ENCODE data around the gene CYFIP1. TPM values are rescaled to one million over a fixed set of nuclear protein-coding genes. Genes with fewer than 3 reads are reported as not detected.
A peak's percentile ranks its signal among the peaks of the same experiment; 100 is the strongest.

Gene CYFIP1
- total and polyA plus RNA-seq, 2 donors (not counting 1 experiment from before 2014, with no cell fraction given): 59.4 to 102 TPM

- H3K27me3 ChIP-seq (ENCODE audit: control insufficient read depth, insufficient read depth, low read length): no peaks in the 10 kb centered on the region
- H2AFZ ChIP-seq (ENCODE audit: low read length): no peak overlapping the region
- peak overlapping the region; percentile 20 for H3K4me2 ChIP-seq (ENCODE audit: extremely low read depth, insufficient read depth, low read length)
- no peaks in the 10 kb centered on the region for H3K9me3 ChIP-seq (ENCODE audit: control insufficient read depth, insufficient read depth, low read depth, low read length)
- peak overlapping the region; percentile 23 for H3K27ac ChIP-seq (ENCODE audit: insufficient read depth, low read length)
- TF ChIP-seq EZH2 (IDR thresholded peaks at IDR 0.05; ENCODE audit: low read length, missing control alignments) (no peak), CTCF (conservative IDR thresholded peaks at IDR 0.05 in 1 of 2, IDR thresholded peaks at IDR 0.05 in 1 of 2; ENCODE audit: low read depth in 1 of 2, low read length in 2 of 2) (no peak)
- no peaks in the 10 kb centered on the region for H3K36me3 ChIP-seq (ENCODE audit: control insufficient read depth, insufficient read depth, low read length)
- H4K20me1 ChIP-seq (ENCODE audit: control insufficient read depth, extremely low read depth, insufficient read depth, low read length): no peaks in the 10 kb centered on the region
- peak overlapping the region in 1 of 4 experiments; percentile 30 for H3K4me3 ChIP-seq (replicated peaks in 1 of 4; ENCODE audit: control extremely low read depth in 1 of 4, insufficient read depth in 1 of 4, low read depth in 3 of 4, low read length in 4 of 4)
- peak; percentile 22 to 42 for DNase-seq (ENCODE audit: low read depth in 2 of 2)
- H3K9ac ChIP-seq (ENCODE audit: insufficient read depth, low read length): no peak overlapping the region
- peaks cover 17% of the 10 kb centered on the region for H3K4me1 ChIP-seq (ENCODE audit: control insufficient read depth, extremely low read depth, insufficient read depth, low read length)
- H3K79me2 ChIP-seq (ENCODE audit: control insufficient read depth, insufficient read depth, low read length): peaks cover 82% of the 10 kb centered on the region
Observed at GRCh38 chr15:22961762-22962161, 18.4 kb downstream of the CYFIP1 start.

DNA sequence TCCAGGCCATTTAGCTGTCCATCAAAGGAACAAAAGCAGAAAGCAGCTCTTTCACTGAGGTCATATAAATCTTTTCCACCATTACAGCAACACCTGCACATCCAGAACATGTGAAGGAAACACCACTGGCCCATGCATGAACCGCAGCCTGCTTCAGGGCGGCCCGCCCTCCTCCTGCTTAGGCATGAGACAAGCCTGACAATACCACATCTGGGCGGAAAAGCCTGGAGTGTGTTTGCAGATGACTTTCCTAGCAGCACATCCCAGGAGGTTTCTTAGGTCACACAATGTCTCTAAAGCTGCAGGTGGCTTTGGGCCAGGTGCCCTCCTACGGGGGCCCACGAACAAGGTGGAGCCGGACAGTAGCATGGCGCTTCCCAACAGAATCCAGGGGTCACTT, 19.6 kb downstream of the CYFIP1 start:
- H3K9me3 ChIP-seq (ENCODE audit: control insufficient read depth, insufficient read depth, low read depth, low read length): no peaks in the 10 kb centered on the region
- H3K4me3 ChIP-seq (replicated peaks in 1 of 4; ENCODE audit: control extremely low read depth in 1 of 4, insufficient read depth in 1 of 4, low read depth in 3 of 4, low read length in 4 of 4): no peak overlapping the region
- H3K27me3 ChIP-seq (ENCODE audit: control insufficient read depth, insufficient read depth, low read length): no peaks in the 10 kb centered on the region
- no peak overlapping the region for H3K27ac ChIP-seq (ENCODE audit: insufficient read depth, low read length)
- DNase-seq (ENCODE audit: low read depth in 2 of 2): no peak
- TF ChIP-seq EZH2 (IDR thresholded peaks at IDR 0.05; ENCODE audit: low read length, missing control alignments): no peak
- no peak for TF ChIP-seq CTCF (conservative IDR thresholded peaks at IDR 0.05 in 1 of 2, IDR thresholded peaks at IDR 0.05 in 1 of 2; ENCODE audit: low read depth in 1 of 2, low read length in 2 of 2)
- no peaks in the 10 kb centered on the region for H3K36me3 ChIP-seq (ENCODE audit: control insufficient read depth, insufficient read depth, low read length)
- no peaks in the 10 kb centered on the region for H4K20me1 ChIP-seq (ENCODE audit: control insufficient read depth, extremely low read depth, insufficient read depth, low read length)
- peaks cover 17% of the 10 kb centered on the region for H3K4me1 ChIP-seq (ENCODE audit: control insufficient read depth, extremely low read depth, insufficient read depth, low read length)
- peaks cover 77% of the 10 kb centered on the region for H3K79me2 ChIP-seq (ENCODE audit: control insufficient read depth, insufficient read depth, low read length)
- no peak overlapping the region for H3K9ac ChIP-seq (ENCODE audit: insufficient read depth, low read length)
- H3K4me2 ChIP-seq (ENCODE audit: extremely low read depth, insufficient read depth, low read length): no peak overlapping the region
- no peak overlapping the region for H2AFZ ChIP-seq (ENCODE audit: low read length)

- Histone ChIP-seq H3K27me3 (ENCODE audit: control insufficient read depth, insufficient read depth, low read length) (no peaks in the 10 kb centered on the region), H4K20me1 (ENCODE audit: control insufficient read depth, extremely low read depth, insufficient read depth, low read length) (no peaks in the 10 kb centered on the region), H3K4me3 (replicated peaks in 1 of 4; ENCODE audit: control extremely low read depth in 1 of 4, insufficient read depth in 1 of 4, low read depth in 3 of 4, low read length in 4 of 4) (no peak overlapping the region), H3K9me3 (ENCODE audit: control insufficient read depth, insufficient read depth, low read depth, low read length) (no peaks in the 10 kb centered on the region), H2AFZ (ENCODE audit: low read length) (no peak overlapping the region), H3K4me2 (ENCODE audit: extremely low read depth, insufficient read depth, low read length) (no peak overlapping the region), H3K27ac (ENCODE audit: insufficient read depth, low read length) (no peak overlapping the region), H3K36me3 (ENCODE audit: control insufficient read depth, insufficient read depth, low read length) (no peaks in the 10 kb centered on the region), H3K79me2 (ENCODE audit: control insufficient read depth, insufficient read depth, low read length) (peaks cover 77% of the 10 kb centered on the region), H3K4me1 (ENCODE audit: control insufficient read depth, extremely low read depth, insufficient read depth, low read length) (peaks cover 17% of the 10 kb centered on the region), H3K9ac (ENCODE audit: insufficient read depth, low read length) (no peak overlapping the region)
- DNase-seq (ENCODE audit: low read depth in 2 of 2): no peak
- TF ChIP-seq EZH2 (IDR thresholded peaks at IDR 0.05; ENCODE audit: low read length, missing control alignments) (no peak), CTCF (conservative IDR thresholded peaks at IDR 0.05 in 1 of 2, IDR thresholded peaks at IDR 0.05 in 1 of 2; ENCODE audit: low read depth in 1 of 2, low read length in 2 of 2) (no peak)
Observed at GRCh38 chr15:22960126-22960525, 20.0 kb downstream of the CYFIP1 start.
